PC-3 (cell line): ENCODE measurements around the gene PLIN4. TPM values are rescaled to one million over a fixed set of nuclear protein-coding genes. Genes with fewer than 3 reads are reported as not detected.

ENCODE experiments used
- ATAC-seq: fragments of 200-7000 bp; cut with Tn5 transposase; 2 replicates; pipeline ENCODE4 v1.9.1; 2020; ENCODE audit warnings: mild to moderate bottlenecking, moderate library complexity
- BruUV-seq: library from RNA; stranded (reverse); fragments of 400-500 nt; replicated peaks from 2 replicates; lab custom pipeline; 2021; lab: Mats Ljungman, UMichigan
- CTCF ChIA-PET: fragments of 300-600 bp; sonication (Branson Sonifier 250); formaldehyde crosslinking; loops from one replicate; lab custom pipeline; 2022; ENCODE audit warnings: antibody characterized with exemption; lab: Charles Lee
- POLR2A ChIA-PET: fragments of 300-600 bp; sonication (Branson Sonifier 250); formaldehyde crosslinking; loops from one replicate; lab custom pipeline; 2022; ENCODE audit warnings: antibody characterized with exemption; ENCODE audit not compliant: unreplicated experiment; lab: Charles Lee
- DNase-seq: peaks from one replicate; pipeline ENCODE4 v3.0.0-alpha.2; 2015
- H2AFZ ChIP-seq: fragments of 300-600 bp; sonication (generic); 2 replicates; pipeline ENCODE4 v1.6.0; 2016; ENCODE audit warnings: antibody characterized with exemption, low read length
- H3F3A ChIP-seq: fragments of 300-600 bp; sonication (generic); one replicate; pipeline ENCODE4 v1.6.0; 2017; ENCODE audit warnings: antibody characterized with exemption, low read length, control low read depth, mild to moderate bottlenecking; ENCODE audit not compliant: unreplicated experiment
- H3K27ac ChIP-seq: fragments of 300-600 bp; sonication (generic); 2 replicates; pipeline ENCODE4 v1.5.1; 2016; ENCODE audit warnings: mild to moderate bottlenecking, low read length
- H3K27me3 ChIP-seq: fragments of 300-600 bp; sonication (generic); 2 replicates; pipeline ENCODE4 v1.6.1; 2016; ENCODE audit warnings: low read length, mixed read lengths
- H3K36me3 ChIP-seq: fragments of 300-600 bp; sonication (generic); 2 replicates; pipeline ENCODE4 v1.6.1; 2016; ENCODE audit warnings: low read depth, mixed run types, low read length, mixed read lengths
- H3K4me1 ChIP-seq: fragments of 300-600 bp; sonication (generic); 2 replicates; pipeline ENCODE4 v1.5.1; 2016; ENCODE audit warnings: low read length; ENCODE audit not compliant: insufficient read depth
- H3K4me2 ChIP-seq: fragments of 300-600 bp; sonication (generic); 2 replicates; pipeline ENCODE4 v1.6.0; 2016; ENCODE audit warnings: low read length
- H3K4me3 ChIP-seq: fragments of 300-600 bp; sonication (generic); 2 replicates; pipeline ENCODE4 v1.5.1; 2016; ENCODE audit warnings: mild to moderate bottlenecking, low read length, mixed read lengths
- H3K79me2 ChIP-seq: fragments of 300-600 bp; sonication (generic); 2 replicates; pipeline ENCODE4 v1.6.1; 2017; ENCODE audit warnings: low read length, mixed read lengths
- H3K9ac ChIP-seq: fragments of 300-600 bp; sonication (generic); 2 replicates; pipeline ENCODE4 v1.6.0; 2016; ENCODE audit warnings: mild to moderate bottlenecking, low read length
- H3K9me2 ChIP-seq: fragments of 300-600 bp; sonication (generic); replicated peaks from 2 replicates; pipeline ENCODE4 v1.6.1; 2016; ENCODE audit warnings: mixed run types, low read length, mixed read lengths
- H3K9me3 ChIP-seq: fragments of 300-600 bp; sonication (generic); 2 replicates; pipeline ENCODE4 v1.6.1; 2016; ENCODE audit warnings: low read length, mixed read lengths
- H4K20me1 ChIP-seq: fragments of 300-600 bp; sonication (generic); 2 replicates; pipeline ENCODE4 v1.6.1; 2016; ENCODE audit warnings: low read length, mixed read lengths
- CTCF ChIP-seq: fragments of 300-600 bp; sonication (generic); conservative IDR thresholded peaks from 2 replicates; pipeline ENCODE4 v1.5.1; 2017; ENCODE audit warnings: antibody characterized with exemption, low read depth, mild to moderate bottlenecking, low read length
- EZH2 ChIP-seq: fragments of 300-600 bp; sonication (generic); IDR thresholded peaks from one replicate; pipeline ENCODE4 v1.6.1; 2017; ENCODE audit warnings: antibody characterized with exemption, mild to moderate bottlenecking, low read length; ENCODE audit not compliant: unreplicated experiment
- EZH2phosphoT487 ChIP-seq: fragments of 300-600 bp; sonication (generic); IDR thresholded peaks from 2 replicates; pipeline ENCODE4 v1.6.1; 2018; ENCODE audit warnings: mild to moderate bottlenecking, antibody characterized with exemption, low read length, borderline replicate concordance
- intact Hi-C: fragments of 100-400 bp; cut with micrococcal nuclease; formaldehyde crosslinking; loops from 2 replicates; pipeline ENCODE4 v1.9.0; 2023
- total RNA-seq: library from RNA; depleted of rRNA; stranded (reverse); fragments of >200 nt; gene quantifications from 2 replicates; pipeline ENCODE4 v1.2.3, GENCODE V29; 2014

PLIN4 gene
- total RNA-seq, 1 experiment from 2014 or later, result 9.1 TPM

- no peak within 1 kb of the TSS for H2AFZ ChIP-seq
These were observed 41.3 kb upstream of the PLIN4 start, which contains the start of gene SEMA6B for GRCh38 chr19:4559569-4559968. SEMA6B (minus strand) TSS chr19:4559684; CDS start chr19:4558457, 1,227 bp downstream.

GRCh38 chr19:4557971-4558941 is 40.0 kb upstream of the PLIN4 start:
- no TSS peak for BruUV-seq
- POLR2A ChIA-PET, result no interaction called here
- intact Hi-C loops, result loop anchor here (1.0 kb wide), 1 partner anchor 78 kb away; no protein-coding TSS in a partner anchor
- H3K79me2 ChIP-seq, result no peaks in the 10 kb centered on the region
- no peak overlapping the region for H3K27ac ChIP-seq
- H3K9me3 ChIP-seq, result no peaks in the 10 kb centered on the region
- TF ChIP-seq EZH2 (no peak), CTCF (peak; percentile 88)
- H3K36me3 ChIP-seq, result no peaks in the 10 kb centered on the region
- no peaks in the 10 kb centered on the region for H4K20me1 ChIP-seq
- CTCF ChIA-PET, result interaction anchor here (0.6 to 0.7 kb wide), 3 partner anchors 35 to 410 kb away, joined by 3 read pairs; no protein-coding TSS in a partner anchor
- peak; percentile 62 for DNase-seq
- H3K4me1 ChIP-seq, result 0 out of 2 replicates have a peak, but pooled peaks cover 5% of the 10 kb centered on the region
- H3K4me3 ChIP-seq, result no peak overlapping the region
- H3K9me2 ChIP-seq, result no peaks in the 10 kb centered on the region
- H2AFZ ChIP-seq, result peak overlapping the region; percentile 43; the same call in 1 of the 2 replicates
- ATAC-seq, result no peak
- H3F3A ChIP-seq, result no peaks in the 10 kb centered on the region
- peak overlapping the region; percentile 47; the same call in 1 of the 2 replicates for H3K4me2 ChIP-seq
- H3K9ac ChIP-seq, result no peak overlapping the region
- no peaks in the 10 kb centered on the region for H3K27me3 ChIP-seq

More at GRCh38 chr19:4559569-4559968, 41.3 kb upstream of the PLIN4 start, which contains the start of gene SEMA6B:
- ChIA-PET POLR2A (no interaction called here), CTCF (no interaction called here)
- Histone ChIP-seq H3K9me2 (no peaks in the 10 kb centered on the region), H3K9ac (no peak within 1 kb of the TSS), H3K4me3 (no peak within 1 kb of the TSS), H3K4me1 (0 out of 2 replicates have a peak, but pooled peaks cover 5% of the 10 kb centered on the region), H4K20me1 (no peaks in the 10 kb centered on the region), H3K9me3 (no peaks in the 10 kb centered on the region), H3K4me2 (no peak within 1 kb of the TSS), H3F3A (no peaks in the 10 kb centered on the region), H3K27me3 (no peaks in the 10 kb centered on the region), H3K79me2 (no peaks in the 10 kb centered on the region), H3K36me3 (no peaks in the 10 kb centered on the region), H3K27ac (no peak within 1 kb of the TSS)
- DNase-seq (no peak), ATAC-seq (no peak)
- intact Hi-C loops, result no loop called here
- TF ChIP-seq EZH2 (no peak), EZH2phosphoT487 (no peak), CTCF (no peak)
- no TSS peak for BruUV-seq
